H9 (cell line): Measurements from ENCODE around the gene EFNA5. TPM values are rescaled to one million over a fixed set of nuclear protein-coding genes. Genes with fewer than 3 reads are reported as not detected.

Experiments
- DNase-seq: peaks from one replicate; pipeline ENCODE4 v3.0.0-alpha.2; 2017
- H2AFZ ChIP-seq: one replicate; pipeline ENCODE4 v1.6.1; 2013; ENCODE audit warnings: mild to moderate bottlenecking, low read length, control low read depth, moderate library complexity
- H2AK5ac ChIP-seq: 2 replicates; pipeline ENCODE4 v1.6.1; 2013; ENCODE audit warnings: low read length, control low read depth, mixed read lengths; ENCODE audit not compliant: insufficient read length
- H2BK120ac ChIP-seq: one replicate; pipeline ENCODE4 v1.6.1; 2013; ENCODE audit warnings: low read depth, mild to moderate bottlenecking, low read length, control low read depth, inconsistent platforms; ENCODE audit not compliant: poor library complexity, severe bottlenecking
- H2BK12ac ChIP-seq: 2 replicates; pipeline ENCODE4 v1.6.1; 2013; ENCODE audit warnings: low read length, control low read depth, mixed read lengths, low read depth; ENCODE audit not compliant: insufficient read length
- H2BK15ac ChIP-seq: 2 replicates; pipeline ENCODE4 v1.6.1; 2013; ENCODE audit warnings: low read depth, low read length, control low read depth
- H2BK20ac ChIP-seq: one replicate; pipeline ENCODE4 v1.6.1; 2013; ENCODE audit warnings: low read depth, mild to moderate bottlenecking, low read length, control low read depth, inconsistent platforms; ENCODE audit not compliant: poor library complexity, severe bottlenecking
- H2BK5ac ChIP-seq: 2 replicates; pipeline ENCODE4 v1.6.1; 2013; ENCODE audit warnings: low read length, control low read depth, mixed read lengths; ENCODE audit not compliant: insufficient read length
- H3K14ac ChIP-seq: 2 replicates; pipeline ENCODE4 v1.6.1; 2013; ENCODE audit warnings: low read length, control low read depth; ENCODE audit not compliant: insufficient read depth
- H3K18ac ChIP-seq: 2 replicates; pipeline ENCODE4 v1.6.1; 2013; ENCODE audit warnings: low read depth, mild to moderate bottlenecking, mixed read lengths, low read length, control low read depth; ENCODE audit not compliant: insufficient read length
- H3K23ac ChIP-seq: 2 replicates; pipeline ENCODE4 v1.6.1; 2013; ENCODE audit warnings: low read length, control low read depth, mixed read lengths, low read depth; ENCODE audit not compliant: insufficient read length
- H3K23me2 ChIP-seq: 2 replicates; pipeline ENCODE4 v1.6.1; 2013; ENCODE audit warnings: low read depth, mild to moderate bottlenecking, mixed read lengths, low read length, control low read depth; ENCODE audit not compliant: insufficient read length, poor library complexity, severe bottlenecking
- H3K27ac ChIP-seq: 2 replicates; pipeline ENCODE4 v1.5.1; 2013; ENCODE audit warnings: low read length, control low read depth, mixed read lengths, low read depth; ENCODE audit not compliant: insufficient read length
- H3K27me3 ChIP-seq: 2 replicates; pipeline ENCODE4 v1.6.1; 2013; ENCODE audit warnings: low read length, control low read depth, inconsistent platforms; ENCODE audit not compliant: insufficient read depth
- H3K4ac ChIP-seq: 2 replicates; pipeline ENCODE4 v1.6.1; 2013; ENCODE audit warnings: low read depth, mild to moderate bottlenecking, control low read depth, inconsistent platforms, low read length, moderate library complexity
- H3K4me1 ChIP-seq: 2 replicates; pipeline ENCODE4 v1.6.1; 2013; ENCODE audit warnings: low read length, control low read depth, inconsistent platforms; ENCODE audit not compliant: insufficient read depth
- H3K4me2 ChIP-seq: 2 replicates; pipeline ENCODE4 v1.6.1; 2013; ENCODE audit warnings: low read length, control low read depth, mixed read lengths; ENCODE audit not compliant: insufficient read length, insufficient read depth
- H3K56ac ChIP-seq: 2 replicates; pipeline ENCODE4 v1.6.1; 2013; ENCODE audit warnings: low read depth, mild to moderate bottlenecking, mixed read lengths, low read length, control low read depth; ENCODE audit not compliant: insufficient read length
- H3K79me1 ChIP-seq: 2 replicates; pipeline ENCODE4 v1.6.1; 2013; ENCODE audit warnings: low read depth, mild to moderate bottlenecking, moderate library complexity, low read length, control low read depth, inconsistent platforms; ENCODE audit not compliant: insufficient read depth, poor library complexity, severe bottlenecking
- H3K79me2 ChIP-seq: 2 replicates; pipeline ENCODE4 v1.6.1; 2013; ENCODE audit warnings: low read length, control low read depth, inconsistent platforms; ENCODE audit not compliant: insufficient read depth
- H3K9ac ChIP-seq: 2 replicates; pipeline ENCODE4 v1.6.1; 2013; ENCODE audit warnings: low read length, control low read depth, mixed read lengths; ENCODE audit not compliant: insufficient read length; ENCODE audit errors: extremely low read depth
- H3K9me3 ChIP-seq: one replicate; pipeline ENCODE4 v1.6.1; 2013; ENCODE audit warnings: low read depth, low read length, inconsistent platforms; ENCODE audit not compliant: control insufficient read depth
- H3T11ph ChIP-seq: one replicate; pipeline ENCODE4 v1.6.1; 2013; ENCODE audit warnings: mild to moderate bottlenecking, low read length, control low read depth, inconsistent platforms
- H4K20me1 ChIP-seq: one replicate; pipeline ENCODE4 v1.6.1; 2013; ENCODE audit not compliant: control insufficient read depth, insufficient read length, insufficient read depth
- H4K5ac ChIP-seq: 2 replicates; pipeline ENCODE4 v1.6.1; 2013; ENCODE audit warnings: low read depth, mild to moderate bottlenecking, mixed read lengths, low read length, control low read depth; ENCODE audit not compliant: insufficient read length
- H4K8ac ChIP-seq: replicated peaks from 2 replicates; pipeline ENCODE4 v1.6.1; 2013; ENCODE audit warnings: low read length, control low read depth, mixed read lengths, low read depth; ENCODE audit not compliant: insufficient read length
- H4K91ac ChIP-seq: 2 replicates; pipeline ENCODE4 v1.6.1; 2013; ENCODE audit warnings: low read depth, mild to moderate bottlenecking, moderate library complexity, mixed read lengths, low read length, control low read depth; ENCODE audit not compliant: insufficient read length
- H3K27ac Mint-ChIP-seq, 3 experiments: 2 replicates in 2 of 3; 3 replicates in 1 of 3; pipeline ENCODE4 v1.8.0; 2020 to 2021; ENCODE audit warnings: mixed read lengths in 3 of 3, mild to moderate bottlenecking in 1 of 3, moderate library complexity in 1 of 3
- H3K27me3 Mint-ChIP-seq: 2 replicates; pipeline ENCODE4 v1.8.0; 2021; ENCODE audit warnings: low read depth, mild to moderate bottlenecking, moderate library complexity, mixed read lengths
- H3K36me3 Mint-ChIP-seq, 3 experiments: 2 replicates in 2 of 3; 3 replicates in 1 of 3; pipeline ENCODE4 v1.8.0; 2020 to 2021; ENCODE audit warnings: low read depth in 3 of 3, mixed read lengths in 3 of 3; ENCODE audit not compliant: insufficient read depth in 1 of 3
- H3K4me1 Mint-ChIP-seq, 2 experiments: 2 replicates each; pipeline ENCODE4 v1.8.0; 2020; ENCODE audit warnings: mixed read lengths in 2 of 2
- H3K4me3 Mint-ChIP-seq, 2 experiments: 2 replicates in 1 of 2; 3 replicates in 1 of 2; pipeline ENCODE4 v1.8.0; 2020 to 2021; ENCODE audit warnings: mild to moderate bottlenecking in 2 of 2, mixed read lengths in 2 of 2, moderate library complexity in 1 of 2
- H3K9me3 Mint-ChIP-seq, 2 experiments: 2 replicates in 1 of 2; 3 replicates in 1 of 2; pipeline ENCODE4 v1.8.0; 2020; ENCODE audit warnings: mild to moderate bottlenecking in 2 of 2, mixed read lengths in 2 of 2, moderate library complexity in 1 of 2
- CTCF ChIP-seq: fragments of 200-600 bp; sonication (generic); conservative IDR thresholded peaks from 3 replicates; pipeline ENCODE4 v1.8.0; 2021; ENCODE audit warnings: antibody characterized with exemption, mild to moderate bottlenecking
- WGBS: extraction: QIAGEN DNeasy Blood & Tissue Kit; methylation state at CpG from one replicate; pipeline ENCODE4 v1.1.7; 2013; ENCODE audit warnings: missing lambda C conversion rate, low lambda C conversion rate, mixed read lengths; ENCODE audit not compliant: insufficient read length; ENCODE audit errors: extremely low coverage; 5-methylcytosine and 5-hydroxymethylcytosine counted together
- total RNA-seq: library from RNA; stranded (reverse); gene quantifications from 2 replicates; pipeline ENCODE4 v1.2.1, GENCODE V29; 2021

The EFNA5 gene
- total RNA-seq, 1 experiment from 2014 or later = 20.4 TPM

GRCh38 chr5:107369622-107370021 is 301.1 kb downstream of the EFNA5 start:
- H3K27me3 ChIP-seq = no peaks in the 10 kb centered on the region
- H3K56ac ChIP-seq = no peak overlapping the region
- Mint-ChIP-seq H3K27ac (no peak overlapping the region), H3K4me1 (peaks cover 43 to 58% of the 10 kb centered on the region in 2 experiments), H3K9me3 (no peaks in the 10 kb centered on the region), H3K27me3 (no peaks in the 10 kb centered on the region), H3K4me3 (no peak overlapping the region), H3K36me3 (no peaks in the 10 kb centered on the region)
- no peak overlapping the region for H2BK20ac ChIP-seq
- no peaks in the 10 kb centered on the region for H3K79me2 ChIP-seq
- H2BK15ac ChIP-seq = no peak overlapping the region
- no peak overlapping the region for H4K5ac ChIP-seq
- no peak overlapping the region for H3K4ac ChIP-seq
- no peak overlapping the region for H3T11ph ChIP-seq
- H3K23me2 ChIP-seq = no peaks in the 10 kb centered on the region
- no peak overlapping the region for H2BK5ac ChIP-seq
- no peak overlapping the region for H3K18ac ChIP-seq
- DNase-seq = no peak
- no peaks in the 10 kb centered on the region for H4K20me1 ChIP-seq
- peaks cover 7% of the 10 kb centered on the region for H3K4me1 ChIP-seq
- no peak overlapping the region for H3K9ac ChIP-seq
- no peaks in the 10 kb centered on the region for H3K9me3 ChIP-seq
- H2BK12ac ChIP-seq = no peak overlapping the region
- no peaks in the 10 kb centered on the region for H3K79me1 ChIP-seq
- H3K4me2 ChIP-seq = no peak overlapping the region
- no peak overlapping the region for H2AFZ ChIP-seq
- H4K91ac ChIP-seq = no peak overlapping the region
- H3K27ac ChIP-seq = no peak overlapping the region
- no peak overlapping the region for H2BK120ac ChIP-seq
- H2AK5ac ChIP-seq = no peak overlapping the region
- no peak overlapping the region for H3K23ac ChIP-seq
- no peak overlapping the region for H3K14ac ChIP-seq
- TF ChIP-seq CTCF = no peak
- no CpG with 5 or more reads among the region's 1 CpG for WGBS
- H4K8ac ChIP-seq = no peak overlapping the region
